PC-3 (cell line): ENCODE data around the gene TRNP1. TPM values are rescaled to one million over a fixed set of nuclear protein-coding genes. Genes with fewer than 3 reads are reported as not detected.

Experiments
- ATAC-seq: fragments of 200-7000 bp; cut with Tn5 transposase; 2 replicates; pipeline ENCODE4 v1.9.1; 2020; ENCODE audit warnings: mild to moderate bottlenecking, moderate library complexity
- BruUV-seq: library from RNA; stranded (reverse); fragments of 400-500 nt; replicated peaks from 2 replicates; lab custom pipeline; 2021; lab: Mats Ljungman, UMichigan
- CTCF ChIA-PET: fragments of 300-600 bp; sonication (Branson Sonifier 250); formaldehyde crosslinking; loops from one replicate; lab custom pipeline; 2022; ENCODE audit warnings: antibody characterized with exemption; lab: Charles Lee
- POLR2A ChIA-PET: fragments of 300-600 bp; sonication (Branson Sonifier 250); formaldehyde crosslinking; loops from one replicate; lab custom pipeline; 2022; ENCODE audit warnings: antibody characterized with exemption; ENCODE audit not compliant: unreplicated experiment; lab: Charles Lee
- DNase-seq: peaks from one replicate; pipeline ENCODE4 v3.0.0-alpha.2; 2015
- H2AFZ ChIP-seq: fragments of 300-600 bp; sonication (generic); 2 replicates; pipeline ENCODE4 v1.6.0; 2016; ENCODE audit warnings: antibody characterized with exemption, low read length
- H3F3A ChIP-seq: fragments of 300-600 bp; sonication (generic); one replicate; pipeline ENCODE4 v1.6.0; 2017; ENCODE audit warnings: antibody characterized with exemption, low read length, control low read depth, mild to moderate bottlenecking; ENCODE audit not compliant: unreplicated experiment
- H3K27ac ChIP-seq: fragments of 300-600 bp; sonication (generic); 2 replicates; pipeline ENCODE4 v1.5.1; 2016; ENCODE audit warnings: mild to moderate bottlenecking, low read length
- H3K27me3 ChIP-seq: fragments of 300-600 bp; sonication (generic); 2 replicates; pipeline ENCODE4 v1.6.1; 2016; ENCODE audit warnings: low read length, mixed read lengths
- H3K36me3 ChIP-seq: fragments of 300-600 bp; sonication (generic); 2 replicates; pipeline ENCODE4 v1.6.1; 2016; ENCODE audit warnings: low read depth, mixed run types, low read length, mixed read lengths
- H3K4me1 ChIP-seq: fragments of 300-600 bp; sonication (generic); 2 replicates; pipeline ENCODE4 v1.5.1; 2016; ENCODE audit warnings: low read length; ENCODE audit not compliant: insufficient read depth
- H3K4me2 ChIP-seq: fragments of 300-600 bp; sonication (generic); 2 replicates; pipeline ENCODE4 v1.6.0; 2016; ENCODE audit warnings: low read length
- H3K4me3 ChIP-seq: fragments of 300-600 bp; sonication (generic); 2 replicates; pipeline ENCODE4 v1.5.1; 2016; ENCODE audit warnings: mild to moderate bottlenecking, low read length, mixed read lengths
- H3K79me2 ChIP-seq: fragments of 300-600 bp; sonication (generic); 2 replicates; pipeline ENCODE4 v1.6.1; 2017; ENCODE audit warnings: low read length, mixed read lengths
- H3K9ac ChIP-seq: fragments of 300-600 bp; sonication (generic); 2 replicates; pipeline ENCODE4 v1.6.0; 2016; ENCODE audit warnings: mild to moderate bottlenecking, low read length
- H3K9me2 ChIP-seq: fragments of 300-600 bp; sonication (generic); replicated peaks from 2 replicates; pipeline ENCODE4 v1.6.1; 2016; ENCODE audit warnings: mixed run types, low read length, mixed read lengths
- H3K9me3 ChIP-seq: fragments of 300-600 bp; sonication (generic); 2 replicates; pipeline ENCODE4 v1.6.1; 2016; ENCODE audit warnings: low read length, mixed read lengths
- H4K20me1 ChIP-seq: fragments of 300-600 bp; sonication (generic); 2 replicates; pipeline ENCODE4 v1.6.1; 2016; ENCODE audit warnings: low read length, mixed read lengths
- CTCF ChIP-seq: fragments of 300-600 bp; sonication (generic); conservative IDR thresholded peaks from 2 replicates; pipeline ENCODE4 v1.5.1; 2017; ENCODE audit warnings: antibody characterized with exemption, low read depth, mild to moderate bottlenecking, low read length
- EZH2 ChIP-seq: fragments of 300-600 bp; sonication (generic); IDR thresholded peaks from one replicate; pipeline ENCODE4 v1.6.1; 2017; ENCODE audit warnings: antibody characterized with exemption, mild to moderate bottlenecking, low read length; ENCODE audit not compliant: unreplicated experiment
- EZH2phosphoT487 ChIP-seq: fragments of 300-600 bp; sonication (generic); IDR thresholded peaks from 2 replicates; pipeline ENCODE4 v1.6.1; 2018; ENCODE audit warnings: mild to moderate bottlenecking, antibody characterized with exemption, low read length, borderline replicate concordance
- intact Hi-C: fragments of 100-400 bp; cut with micrococcal nuclease; formaldehyde crosslinking; loops from 2 replicates; pipeline ENCODE4 v1.9.0; 2023
- total RNA-seq: library from RNA; depleted of rRNA; stranded (reverse); fragments of >200 nt; gene quantifications from 2 replicates; pipeline ENCODE4 v1.2.3, GENCODE V29; 2014

Gene TRNP1
- total RNA-seq, 1 experiment from 2014 or later, result 108 TPM

GRCh38 chr1:26951216-26951615, 42.3 kb upstream of the TRNP1 start:
- Histone ChIP-seq H3K36me3 (peaks cover 12% of the 10 kb centered on the region; the same call in 1 of the 2 replicates), H3K9me3 (no peaks in the 10 kb centered on the region), H3K4me3 (no peak overlapping the region), H3K4me2 (no peak overlapping the region), H2AFZ (no peak overlapping the region), H3K9ac (no peak overlapping the region), H3K4me1 (peaks cover 10% of the 10 kb centered on the region; the same call in 1 of the 2 replicates), H3F3A (no peaks in the 10 kb centered on the region), H3K79me2 (no peaks in the 10 kb centered on the region), H3K9me2 (no peaks in the 10 kb centered on the region), H3K27ac (no peak overlapping the region), H3K27me3 (no peaks in the 10 kb centered on the region), H4K20me1 (no peaks in the 10 kb centered on the region)
- ChIA-PET CTCF (no interaction called here), POLR2A (no interaction called here)
- no TSS peak for BruUV-seq
- no peak for DNase-seq
- no peak for TF ChIP-seq CTCF
- no peak for TF ChIP-seq EZH2
- TF ChIP-seq EZH2phosphoT487, result no peak
- intact Hi-C loops, result no loop called here
- ATAC-seq, result no peak

GRCh38 chr1:26951821-26952497, 41.5 kb upstream of the TRNP1 start:
- Histone ChIP-seq H3K27ac (no peak overlapping the region), H3K4me2 (no peak overlapping the region), H3K79me2 (no peaks in the 10 kb centered on the region), H2AFZ (no peak overlapping the region), H3K27me3 (no peaks in the 10 kb centered on the region), H3K36me3 (peaks cover 6% of the 10 kb centered on the region; the same call in 1 of the 2 replicates), H3K9me3 (no peaks in the 10 kb centered on the region), H3K4me1 (peaks cover 10% of the 10 kb centered on the region; the same call in 1 of the 2 replicates), H3K9me2 (no peaks in the 10 kb centered on the region), H3K9ac (no peak overlapping the region), H4K20me1 (no peaks in the 10 kb centered on the region), H3F3A (no peaks in the 10 kb centered on the region), H3K4me3 (no peak overlapping the region)
- POLR2A ChIA-PET, result no interaction called here
- intact Hi-C loops, result no loop called here
- ATAC-seq, result no peak
- BruUV-seq, result no TSS peak
- no peak for TF ChIP-seq CTCF
- no peak for TF ChIP-seq EZH2
- TF ChIP-seq EZH2phosphoT487, result no peak
- no peak for DNase-seq
- CTCF ChIA-PET, result no interaction called here

- POLR2A ChIA-PET, result no interaction called here
- no peaks in the 10 kb centered on the region for H4K20me1 ChIP-seq
- no peaks in the 10 kb centered on the region for H3K27me3 ChIP-seq
- DNase-seq, result no peak
- no peak overlapping the region for H3K27ac ChIP-seq
- no peak overlapping the region for H2AFZ ChIP-seq
- BruUV-seq, result no TSS peak
- peaks cover 10% of the 10 kb centered on the region; the same call in 1 of the 2 replicates for H3K4me1 ChIP-seq
- peaks cover 3% of the 10 kb centered on the region for H3K79me2 ChIP-seq
- no peaks in the 10 kb centered on the region for H3K9me3 ChIP-seq
- intact Hi-C loops, result no loop called here
- CTCF ChIA-PET, result no interaction called here
- H3K4me3 ChIP-seq, result no peak overlapping the region
- H3F3A ChIP-seq, result no peaks in the 10 kb centered on the region
- H3K36me3 ChIP-seq, result peaks cover 4% of the 10 kb centered on the region; the same call in 1 of the 2 replicates
- H3K9me2 ChIP-seq, result no peaks in the 10 kb centered on the region
- no peak overlapping the region for H3K4me2 ChIP-seq
- no peak overlapping the region for H3K9ac ChIP-seq
- TF ChIP-seq EZH2phosphoT487, result no peak
- no peak for TF ChIP-seq CTCF
- no peak for TF ChIP-seq EZH2
- no peak for ATAC-seq
Measured at GRCh38 chr1:26953374-26953773, 40.1 kb upstream of the TRNP1 start.
